ENCODE results near the gene DOCK3.
"Not testable (repeated sequence)": the region's sequence is repeated elsewhere in the genome, so short reads cannot be mapped to it uniquely, and the experiment has no call there.

DOCK3 gene

GRCh38 chr3:51306093-51306492, 631.4 kb downstream of the DOCK3 start:
- no peak for DNase-seq (ENCODE audit: low read depth in 2 of 2)

- no peak for DNase-seq (ENCODE audit: low read depth in 2 of 2)
Measured at GRCh38 chr3:51307458-51307857, 632.7 kb downstream of the DOCK3 start.

GRCh38 chr3:51307945-51308607, 633.3 kb downstream of the DOCK3 start:
- DNase-seq (ENCODE audit: low read depth in 2 of 2) = not testable (repeated sequence)

- no peak for DNase-seq (ENCODE audit: low read depth in 2 of 2)
Measured at GRCh38 chr3:51311055-51311454, 636.3 kb downstream of the DOCK3 start.

GRCh38 chr3:51328206-51328605, 653.5 kb downstream of the DOCK3 start:
- DNase-seq (ENCODE audit: low read depth in 2 of 2) = no peak

GRCh38 chr3:51330046-51330445, 655.3 kb downstream of the DOCK3 start:
- no peak for DNase-seq (ENCODE audit: low read depth in 2 of 2)

- DNase-seq (ENCODE audit: low read depth in 2 of 2) = no peak
Measured at GRCh38 chr3:51332156-51332555, 657.4 kb downstream of the DOCK3 start.

GRCh38 chr3:51333021-51333420, 658.3 kb downstream of the DOCK3 start:
- DNase-seq (ENCODE audit: low read depth in 2 of 2) = no peak

GRCh38 chr3:51336261-51336660, 661.5 kb downstream of the DOCK3 start:
- DNase-seq (ENCODE audit: low read depth in 2 of 2) = no peak

- no peak for DNase-seq (ENCODE audit: low read depth in 2 of 2)
Measured at GRCh38 chr3:51337666-51338065, 662.9 kb downstream of the DOCK3 start.

GRCh38 chr3:51338632-51339031, 663.9 kb downstream of the DOCK3 start:
- DNase-seq (ENCODE audit: low read depth in 2 of 2) = no peak

GRCh38 chr3:51340013-51340829, 665.5 kb downstream of the DOCK3 start:
- DNase-seq (ENCODE audit: low read depth in 2 of 2) = no peak

- no peak for DNase-seq (ENCODE audit: low read depth in 2 of 2)
Measured at GRCh38 chr3:51340989-51341636, 666.4 kb downstream of the DOCK3 start.

GRCh38 chr3:51343918-51344687, 669.4 kb downstream of the DOCK3 start:
- DNase-seq (ENCODE audit: low read depth in 2 of 2) = no peak

- no peak for DNase-seq (ENCODE audit: low read depth in 2 of 2)
Measured at GRCh38 chr3:51350751-51351150, 676.0 kb downstream of the DOCK3 start.

GRCh38 chr3:51353131-51353530, 678.4 kb downstream of the DOCK3 start:
- no peak for DNase-seq (ENCODE audit: low read depth in 2 of 2)

GRCh38 chr3:51353691-51354090, 679.0 kb downstream of the DOCK3 start:
- no peak for DNase-seq (ENCODE audit: low read depth in 2 of 2)

GRCh38 chr3:51354172-51354571, 679.4 kb downstream of the DOCK3 start:
- DNase-seq (ENCODE audit: low read depth in 2 of 2) = no peak

- no peak for DNase-seq (ENCODE audit: low read depth in 2 of 2)
Measured at GRCh38 chr3:51354731-51355615, 680.2 kb downstream of the DOCK3 start.

- no peak for DNase-seq (ENCODE audit: low read depth in 2 of 2)
Measured at GRCh38 chr3:51355891-51356578, 681.3 kb downstream of the DOCK3 start.
